DMS79 (cell line): ENCODE measurements around the gene OVCA2.

Experiments used
- DNase-seq: peaks from one replicate; lab custom pipeline; 2025; lab: John Stamatoyannopoulos, UW

Gene OVCA2

DNA sequence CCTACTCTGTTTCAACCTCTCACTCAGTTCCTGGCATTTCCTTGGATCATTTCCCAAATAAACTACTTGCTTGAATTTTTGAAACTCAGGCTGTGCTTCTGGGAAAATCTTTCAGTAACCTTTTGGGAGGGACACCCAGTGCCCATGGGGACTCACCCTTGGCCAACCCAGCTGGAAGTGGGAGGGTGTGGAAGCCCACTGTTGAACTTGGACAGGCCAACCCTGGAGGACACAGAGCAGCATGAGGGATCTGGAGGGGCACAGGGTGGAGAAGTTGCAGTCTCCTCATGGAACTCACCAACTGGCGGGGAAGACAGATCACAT, 27.9 kb upstream of the OVCA2 start:
- no peak for DNase-seq

DNA sequence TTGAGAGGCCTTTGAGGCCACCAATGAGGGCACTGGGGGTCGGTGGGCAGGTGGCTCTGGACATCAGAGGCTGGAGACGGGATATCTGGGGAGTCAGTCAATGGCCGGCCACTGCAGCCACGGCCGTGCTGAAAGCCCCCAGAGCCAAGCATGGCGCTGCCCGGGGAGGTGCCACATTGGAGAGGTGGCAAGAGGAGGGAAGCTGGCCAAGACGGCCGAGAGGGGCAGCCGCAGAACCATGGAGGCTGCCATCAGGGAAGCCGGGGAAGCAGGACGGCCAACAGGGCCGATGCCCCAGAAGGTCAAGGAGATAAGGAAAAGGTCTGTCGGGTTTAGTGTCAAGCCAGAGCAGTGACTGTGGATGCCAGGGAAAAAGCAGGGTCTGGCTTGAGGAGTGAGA, 26.5 kb upstream of the OVCA2 start:
- DNase-seq, result no peak

DNA sequence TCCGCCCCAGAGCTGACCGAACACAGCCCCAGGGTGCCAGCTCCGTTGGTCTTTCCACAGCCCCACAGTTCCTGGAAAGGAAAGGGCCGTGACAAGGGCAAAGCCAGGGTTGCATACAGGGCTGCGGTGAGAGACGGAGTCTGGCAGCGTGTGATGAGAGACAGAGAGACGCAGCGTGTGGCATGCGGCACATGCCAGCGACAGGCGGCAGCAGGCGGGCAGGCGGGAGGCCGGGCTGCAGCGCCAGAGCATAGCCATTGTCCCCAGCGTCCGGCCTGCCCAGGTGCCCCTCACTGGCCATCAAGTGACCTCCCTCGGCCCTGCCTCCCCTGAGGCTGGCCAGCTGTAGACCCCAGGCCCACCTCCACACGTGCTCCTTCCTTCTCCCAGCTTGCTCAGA, 25.3 kb upstream of the OVCA2 start:
- DNase-seq, result no peak

DNA sequence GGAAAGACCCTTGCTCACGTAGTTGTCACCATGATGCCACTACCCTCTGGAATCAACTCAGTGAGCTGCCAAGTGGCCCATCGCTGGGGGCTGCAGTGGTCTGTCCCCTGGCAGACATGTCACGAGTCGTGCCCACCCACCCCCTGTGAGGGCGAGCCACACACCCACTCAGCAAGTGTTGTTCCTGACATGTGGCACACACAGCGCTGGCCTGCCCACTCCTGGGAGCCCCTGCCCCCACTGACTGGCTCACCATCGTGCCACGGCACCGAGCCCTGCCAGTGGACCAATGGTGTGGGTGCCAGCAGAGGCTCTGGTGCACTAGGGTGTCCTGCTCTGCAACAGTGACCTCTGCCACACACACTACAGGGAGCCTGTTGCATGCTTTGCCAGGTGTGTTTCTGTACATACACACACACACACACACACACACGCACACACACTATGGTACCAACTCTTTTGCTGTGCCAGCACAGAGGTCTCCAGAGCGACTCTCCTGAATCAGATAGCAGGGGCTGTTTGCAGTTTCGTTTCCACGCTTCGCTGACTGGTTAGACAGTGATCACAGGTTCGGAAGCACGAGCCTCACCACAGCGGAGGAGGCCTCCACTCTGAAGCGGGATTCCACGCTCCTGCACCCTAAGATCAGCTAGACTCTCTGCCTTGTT, 24.4 kb upstream of the OVCA2 start:
- DNase-seq, result peak; percentile 51

DNA sequence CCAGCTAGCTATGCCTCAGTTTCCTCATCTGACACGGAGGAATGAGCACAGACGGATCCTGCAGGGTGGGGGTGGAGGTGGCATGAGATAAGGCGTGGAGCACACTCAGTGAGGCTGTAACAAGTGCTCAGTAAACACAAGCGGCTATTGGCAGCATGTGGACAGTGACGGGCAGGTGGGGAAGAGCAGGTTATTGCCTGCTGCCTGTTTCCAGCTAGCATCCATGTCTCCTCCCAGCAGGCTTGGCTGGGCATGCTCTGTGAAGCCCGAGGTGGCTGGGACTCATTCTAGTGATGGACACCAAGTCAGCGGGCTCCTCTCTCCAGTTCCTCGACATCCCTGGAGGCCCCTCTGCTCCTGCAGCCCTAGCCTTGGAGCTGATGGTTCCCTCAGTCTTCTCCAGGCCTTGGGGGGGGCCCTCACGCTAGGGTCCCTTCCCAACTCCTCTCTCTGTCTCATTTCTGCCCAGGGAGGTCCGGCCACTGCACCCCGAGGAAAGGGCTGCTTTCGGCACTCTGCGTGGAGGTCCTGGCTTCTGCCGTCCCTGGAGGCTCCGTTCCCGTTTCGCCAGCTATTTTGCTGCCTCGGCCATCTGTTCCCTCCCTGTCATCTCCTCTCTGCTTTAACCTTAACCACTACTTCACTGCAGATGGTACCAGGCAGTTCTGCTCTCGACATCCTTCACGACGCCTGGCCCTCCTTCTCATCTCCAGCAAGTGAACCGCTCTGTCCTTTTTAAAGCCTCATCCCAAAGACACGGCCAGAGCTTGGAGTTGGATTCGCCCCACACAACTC, 22.9 kb upstream of the OVCA2 start:
- DNase-seq, result no peak

DNA sequence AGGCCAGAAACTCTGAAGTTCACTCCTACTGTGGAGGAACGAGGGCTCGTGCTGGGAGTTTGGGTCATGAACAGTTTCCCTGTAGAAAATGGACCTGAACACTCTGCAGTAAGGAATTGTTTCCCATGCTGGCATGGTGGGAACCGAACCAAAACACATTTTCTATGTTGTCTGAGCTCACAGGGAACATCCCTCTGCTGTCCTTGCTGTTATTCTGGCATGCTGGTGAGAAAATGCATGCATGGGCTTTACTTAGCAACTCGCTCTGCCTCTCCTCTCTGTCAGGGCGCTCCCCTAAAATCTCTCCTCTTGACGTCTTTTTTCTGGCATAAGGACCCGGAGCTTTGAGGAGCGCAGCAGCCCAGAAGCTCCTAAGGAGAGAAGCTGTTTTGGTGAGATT, 22.1 kb upstream of the OVCA2 start:
- no peak for DNase-seq

DNA sequence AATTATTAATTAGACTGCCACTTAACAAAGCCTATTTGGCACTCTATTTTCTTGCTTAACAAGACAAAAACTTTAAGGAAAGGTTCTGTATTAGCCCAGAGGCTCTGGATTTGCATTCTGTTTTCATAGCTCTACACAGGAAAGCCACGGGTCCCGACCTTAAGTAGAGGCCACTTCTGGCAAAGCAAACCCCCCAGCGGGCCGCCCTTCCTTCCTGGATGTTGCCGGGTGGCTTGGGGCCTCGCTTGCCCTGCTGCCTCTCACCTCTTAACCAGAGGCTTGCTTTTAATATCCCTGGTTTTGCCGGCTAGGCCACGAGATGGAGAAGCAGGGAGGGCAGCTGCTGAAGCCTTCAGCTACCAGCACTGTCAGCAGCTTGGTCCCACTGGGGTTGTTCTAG, 21.1 kb upstream of the OVCA2 start:
- DNase-seq, result no peak

DNA sequence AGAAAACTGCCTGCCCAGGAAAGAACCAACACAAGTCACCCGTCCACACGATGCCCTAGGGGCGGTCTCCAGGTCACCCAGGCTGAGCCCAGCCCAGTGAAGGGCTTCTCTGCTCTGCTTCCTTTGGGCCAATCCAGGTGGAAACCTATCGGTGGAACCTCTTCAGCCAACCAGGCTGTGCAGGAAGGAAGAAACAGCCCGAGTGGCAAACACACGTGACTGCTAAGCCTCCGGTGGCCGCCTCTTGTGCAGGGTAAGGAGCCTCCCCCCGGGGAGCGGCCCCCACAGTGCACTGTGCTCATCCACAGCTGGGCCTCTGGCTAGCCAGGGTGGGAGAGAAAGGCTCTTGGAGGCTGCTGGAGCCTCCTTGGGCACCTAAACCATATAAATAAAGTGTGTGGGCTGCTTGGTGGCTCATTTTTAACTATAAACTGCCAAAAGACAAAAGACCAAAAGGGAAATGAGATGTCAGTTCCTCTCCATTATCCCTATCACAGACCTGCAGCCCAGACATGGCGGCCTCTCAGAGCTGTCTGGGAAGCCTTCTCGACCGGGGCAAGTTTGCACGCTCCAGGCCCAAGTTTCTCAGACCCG, 19.1 kb upstream of the OVCA2 start:
- no peak for DNase-seq

DNA sequence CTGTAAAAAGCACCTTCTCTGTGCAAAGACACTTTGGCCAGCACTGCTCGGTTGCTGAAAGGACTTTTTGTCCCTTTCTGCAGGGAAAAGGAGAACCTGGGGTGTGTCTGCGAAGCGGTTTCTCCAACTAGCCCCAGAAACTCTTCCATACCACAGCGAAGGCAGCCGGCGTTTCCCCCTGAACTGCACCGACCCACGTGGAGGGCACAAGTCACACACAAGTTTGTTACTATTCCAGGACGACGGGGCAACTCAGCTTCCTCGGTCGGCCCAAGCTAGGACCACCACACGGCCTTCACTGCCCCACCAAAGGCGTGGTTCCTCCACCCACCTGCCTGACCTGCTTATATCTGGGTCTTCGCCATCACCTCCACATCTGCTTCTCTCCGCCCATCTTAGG, 18.6 kb upstream of the OVCA2 start:
- no peak for DNase-seq

DNA sequence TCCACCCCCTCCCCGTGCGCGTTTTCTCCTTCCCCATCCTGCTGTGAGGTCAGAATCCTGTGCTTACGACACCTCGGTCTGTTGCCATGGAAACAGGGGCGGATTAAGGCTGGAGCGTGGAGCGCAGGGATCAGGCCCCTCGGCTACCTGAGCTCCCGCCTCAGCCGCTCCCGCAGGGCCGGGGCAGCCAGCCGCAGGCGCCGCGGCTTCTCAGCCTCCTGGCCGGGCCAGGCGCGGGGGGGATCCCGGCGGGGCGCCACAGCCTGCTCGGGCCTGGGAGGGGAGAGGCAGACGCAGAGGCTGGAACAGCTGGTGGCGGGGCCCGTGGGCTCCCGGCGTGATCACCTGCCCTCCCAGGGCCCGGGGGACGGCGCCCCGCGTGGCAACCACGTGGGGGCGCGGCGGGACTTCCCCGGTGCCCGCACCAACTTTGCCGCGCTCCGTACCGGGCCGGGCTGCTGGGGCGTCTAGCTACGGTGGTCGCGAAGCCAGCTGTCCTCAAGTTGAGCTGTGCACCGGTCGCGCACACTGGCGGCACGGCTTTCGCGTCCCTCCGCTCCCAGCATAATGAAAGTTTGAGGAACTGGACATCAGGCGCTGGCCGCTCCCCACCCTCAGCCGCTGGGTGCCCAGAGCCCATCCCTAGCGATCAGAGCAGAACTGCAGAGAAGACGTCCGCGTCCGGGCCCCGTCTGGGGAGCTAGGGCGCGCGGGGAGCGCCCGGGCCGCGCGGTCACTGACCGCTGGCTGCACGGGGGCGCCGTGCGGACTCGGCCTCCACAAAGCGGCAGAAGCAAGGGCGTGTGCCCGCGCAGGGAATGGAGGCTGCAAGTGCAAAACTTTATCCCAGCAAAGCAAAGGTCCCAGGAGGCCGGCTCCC, 17.9 kb upstream of the OVCA2 start:
- DNase-seq, result peak; percentile 43

DNA sequence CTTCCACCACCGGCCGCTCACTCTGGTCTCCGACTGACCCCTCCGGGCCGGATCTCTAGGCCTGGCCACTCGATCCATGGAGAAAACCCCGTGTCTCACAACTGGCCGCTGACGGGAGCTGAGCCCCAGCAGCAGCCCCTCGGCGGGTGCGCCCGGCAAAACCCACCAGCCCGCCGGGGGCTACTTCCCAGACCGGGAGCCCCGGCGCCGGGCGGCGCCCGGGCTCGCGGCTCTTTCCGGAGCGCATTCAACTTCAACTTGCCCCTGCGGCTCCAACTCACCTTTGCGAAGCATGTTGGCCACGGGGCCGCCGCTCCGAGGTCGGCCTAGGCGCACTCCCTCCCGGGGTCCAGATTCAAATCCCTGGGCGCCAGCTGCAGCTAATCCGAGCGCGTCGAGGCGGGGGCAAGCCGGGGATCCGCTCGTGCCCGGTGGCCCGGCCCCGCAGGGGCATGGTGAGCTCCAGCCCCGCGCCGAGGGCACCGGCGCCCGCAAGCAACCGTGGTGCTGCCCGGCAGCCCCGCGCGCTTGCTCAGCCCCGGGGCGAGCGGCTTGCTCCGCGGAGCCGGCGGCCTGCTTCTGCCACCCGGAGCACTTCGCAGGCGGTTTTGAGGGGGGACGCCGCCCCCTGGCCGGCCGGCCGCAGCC, 17.1 kb upstream of the OVCA2 start:
- no peak for DNase-seq

DNA sequence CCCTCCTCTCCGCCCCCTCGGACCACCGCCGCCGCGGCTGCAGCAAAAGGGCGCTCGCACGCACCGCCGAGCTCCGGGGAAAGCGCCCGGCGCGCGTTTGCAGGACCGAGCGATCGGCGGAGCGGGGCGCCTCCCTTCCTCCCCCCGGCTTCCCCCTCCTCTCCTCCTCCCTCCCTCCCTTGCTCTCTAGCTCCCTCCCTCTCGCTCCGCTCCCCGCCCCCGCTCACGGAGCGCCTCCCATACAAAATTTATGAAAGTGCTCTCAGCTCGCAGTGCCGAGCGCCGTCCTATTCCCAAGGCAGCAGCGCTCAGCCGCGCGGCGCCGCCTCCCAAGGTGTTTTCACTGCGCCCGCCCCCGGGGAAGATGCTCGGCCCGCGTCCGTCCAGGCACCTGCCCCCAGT, 16.6 kb upstream of the OVCA2 start, which contains the start of gene RTN4RL1:
TSS of gene RTN4RL1 (minus strand) at position 115 of the 402 bp plus-strand sequence. CDS start 469 bp downstream, outside the sequence.
- DNase-seq, result peak; percentile 50

DNA sequence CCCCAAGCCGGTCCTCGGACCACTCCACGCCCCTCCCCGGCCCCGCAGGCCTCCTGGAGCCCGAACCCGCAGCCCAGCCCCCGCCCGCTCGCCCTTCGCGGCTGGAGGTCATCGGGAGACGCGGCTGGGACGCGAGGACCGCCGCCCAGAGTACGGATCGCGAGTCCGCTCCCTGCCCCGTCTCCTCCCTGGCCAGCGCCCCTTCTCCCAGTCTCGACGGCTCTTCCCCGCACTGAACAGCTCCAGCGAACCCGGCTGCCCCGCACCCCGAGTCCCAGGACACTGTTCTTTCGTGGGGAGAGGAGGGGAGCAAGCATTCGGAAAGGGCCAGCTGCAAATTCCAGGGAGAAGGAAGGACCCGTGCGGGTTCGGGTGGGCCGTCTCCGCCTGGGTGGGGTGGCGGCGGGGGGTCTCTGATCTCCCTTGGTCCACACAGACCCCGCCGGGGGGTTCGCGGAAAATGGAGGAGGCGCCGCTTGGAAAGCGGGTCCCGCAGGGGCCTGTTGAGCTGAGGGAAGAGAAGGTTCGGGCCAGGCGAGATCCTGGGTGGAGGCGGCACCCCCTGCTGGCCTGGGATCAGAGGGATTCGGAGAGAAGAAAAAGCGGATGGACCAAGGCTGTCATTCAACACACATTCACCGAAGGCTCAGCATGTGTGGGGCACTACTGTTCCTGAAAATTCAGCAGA, 16.1 kb upstream of the OVCA2 start:
- DNase-seq, result peak; percentile 25

DNA sequence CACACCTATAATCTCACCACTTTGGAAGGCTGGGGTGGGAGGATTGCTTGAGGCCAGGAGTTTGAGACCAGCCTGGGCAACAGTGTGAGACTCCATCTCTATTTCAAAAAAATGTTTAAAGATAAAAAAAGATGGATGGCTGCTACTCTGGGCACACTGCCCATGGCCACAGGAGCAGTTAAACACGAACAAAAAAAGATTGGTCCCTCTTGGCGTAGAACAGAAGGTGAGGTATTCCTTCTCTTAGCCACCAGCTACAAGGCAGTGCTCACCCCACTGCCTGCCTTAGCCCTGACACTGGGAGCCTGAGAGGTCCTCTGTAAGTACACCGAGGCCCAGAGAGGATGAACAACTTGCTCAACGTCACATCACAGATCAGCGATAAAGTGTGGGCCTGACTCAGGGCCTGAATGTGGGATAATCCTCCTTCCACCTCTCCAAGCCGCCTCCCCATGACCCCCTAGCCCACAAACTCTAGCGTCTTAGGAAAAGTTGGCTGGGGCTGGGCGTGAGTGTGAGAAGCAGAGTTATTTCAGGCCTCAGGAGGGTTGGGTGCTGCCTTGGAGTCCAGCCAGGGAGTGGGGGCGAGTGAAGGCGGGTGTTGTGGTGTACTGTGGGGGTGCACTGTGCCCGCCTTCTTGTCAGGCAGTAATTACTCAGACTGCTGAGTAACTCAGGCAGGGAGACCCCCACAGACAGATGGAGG, 14.1 kb upstream of the OVCA2 start:
- DNase-seq, result no peak

DNA sequence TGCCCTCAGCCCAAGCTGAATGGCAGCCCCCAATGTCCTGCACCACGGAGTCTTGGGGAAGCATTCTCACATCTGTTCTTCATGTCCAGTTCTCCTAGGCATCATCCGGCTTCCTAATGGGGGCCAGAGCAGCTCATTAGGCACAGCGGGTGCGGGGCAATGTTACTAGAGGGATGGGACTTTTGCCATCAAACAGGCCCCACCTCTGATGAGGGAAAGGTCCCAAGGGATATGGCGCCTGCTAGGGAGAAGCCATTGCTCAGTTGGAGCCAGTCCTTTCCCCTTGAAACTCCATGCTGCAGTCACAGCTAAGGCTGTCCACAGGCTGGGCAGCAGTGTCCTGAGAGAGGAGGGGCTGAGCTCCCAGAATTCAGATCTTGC, 13.6 kb upstream of the OVCA2 start:
- DNase-seq, result no peak

DNA sequence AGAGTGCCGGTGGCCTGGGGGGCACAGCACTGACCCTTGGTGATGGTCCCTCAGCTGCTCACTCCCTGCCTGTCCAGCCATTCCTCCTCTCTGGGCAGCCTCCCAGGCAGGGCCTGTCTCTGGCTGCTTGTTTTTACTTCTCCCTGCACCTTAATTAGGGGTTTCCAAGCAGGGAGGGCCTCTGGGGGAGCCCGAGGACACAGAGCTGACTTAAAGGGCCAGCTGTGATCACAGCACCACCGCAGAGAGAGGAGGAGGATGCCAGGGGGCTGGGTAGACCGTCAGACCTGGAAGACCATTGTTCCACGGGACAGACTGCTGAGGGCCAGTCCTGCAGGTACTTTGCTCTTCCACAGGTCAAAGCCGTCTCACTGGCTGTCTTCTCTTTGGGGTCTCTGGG, 13.1 kb upstream of the OVCA2 start:
- DNase-seq, result no peak

DNA sequence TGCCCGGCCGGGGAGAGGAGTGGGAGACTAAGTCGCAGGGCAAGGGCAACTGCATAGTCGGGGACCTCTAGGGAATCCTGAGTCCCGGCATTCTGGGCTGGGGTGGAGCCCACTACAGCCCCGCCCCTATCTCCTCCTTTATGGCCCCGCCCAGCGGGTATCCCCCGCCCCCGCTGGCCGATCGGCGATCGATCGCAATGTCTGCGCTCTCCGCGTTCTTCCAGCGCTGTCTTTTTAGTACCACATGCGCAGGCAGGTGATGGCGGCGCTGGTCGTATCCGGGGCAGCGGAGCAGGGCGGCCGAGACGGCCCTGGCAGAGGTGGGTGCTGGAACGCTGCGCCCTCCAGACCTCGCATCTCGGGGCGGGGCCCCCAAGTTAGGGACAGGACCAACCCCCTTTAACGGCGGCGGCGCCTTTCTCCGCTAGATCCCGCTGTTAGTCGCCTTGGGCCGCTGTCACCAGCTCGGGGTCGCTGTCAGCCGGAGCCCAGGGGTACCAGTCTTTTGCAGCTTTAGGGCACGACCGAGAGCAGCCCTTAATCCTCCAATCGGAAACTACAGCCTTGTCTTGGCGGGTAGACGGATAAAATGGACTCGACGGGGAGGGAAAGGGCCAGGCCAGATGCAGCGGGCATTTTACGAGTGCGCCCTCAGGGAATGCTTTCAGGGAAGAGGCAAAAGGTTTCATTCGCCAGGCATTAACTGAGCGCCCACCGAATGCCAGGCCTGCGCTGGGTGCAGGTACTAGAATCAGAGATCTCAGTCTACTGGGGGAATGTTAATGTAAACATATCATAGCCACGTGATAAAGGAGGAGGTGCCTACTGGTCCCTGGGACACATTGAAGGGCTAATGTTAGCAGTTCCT, 11.7 kb upstream of the OVCA2 start, which contains the start of gene DPH1:
TSS of gene DPH1 (plus strand) at position 243 of the 868 bp plus-strand sequence. CDS start at position 260, 17 bp downstream.
- DNase-seq, result peak; percentile 55

DNA sequence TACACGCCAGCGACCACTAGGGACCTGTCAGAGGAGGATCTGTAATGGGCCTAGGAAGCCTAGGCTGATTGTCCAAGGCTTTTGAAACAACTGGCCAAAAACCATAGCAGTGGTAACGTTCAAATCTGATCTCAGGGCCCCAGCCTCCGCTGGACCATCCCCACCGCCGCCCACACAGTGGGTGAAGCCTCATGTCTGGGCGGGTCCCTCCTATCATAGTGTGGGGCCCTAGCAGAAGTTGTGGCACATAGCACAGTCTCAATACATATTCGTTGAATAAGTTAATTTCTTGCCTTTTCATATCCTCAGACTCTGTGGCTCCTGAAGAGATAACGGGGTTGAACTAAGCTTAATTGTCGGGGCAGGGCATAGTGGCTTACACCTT, 11.1 kb upstream of the OVCA2 start:
- no peak for DNase-seq

DNA sequence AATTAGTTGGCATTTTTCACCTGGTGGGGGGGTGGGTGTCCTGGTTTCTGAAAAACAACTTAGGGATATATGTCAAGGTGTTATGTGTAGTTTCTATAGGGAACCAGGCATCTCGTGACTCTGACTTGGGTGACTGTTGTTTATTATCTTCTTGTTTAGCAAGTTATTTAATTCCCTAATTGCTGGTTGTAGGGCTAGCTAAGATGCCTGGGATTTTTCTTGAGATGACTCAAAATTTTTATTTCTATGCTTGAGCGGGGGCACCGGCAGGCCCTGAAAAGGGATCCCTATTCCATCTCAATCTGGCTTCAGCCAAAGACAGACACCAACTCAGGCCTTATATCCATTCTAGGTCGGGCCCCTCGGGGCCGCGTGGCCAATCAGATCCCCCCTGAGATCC, 8.7 kb upstream of the OVCA2 start:
- no peak for DNase-seq

DNA sequence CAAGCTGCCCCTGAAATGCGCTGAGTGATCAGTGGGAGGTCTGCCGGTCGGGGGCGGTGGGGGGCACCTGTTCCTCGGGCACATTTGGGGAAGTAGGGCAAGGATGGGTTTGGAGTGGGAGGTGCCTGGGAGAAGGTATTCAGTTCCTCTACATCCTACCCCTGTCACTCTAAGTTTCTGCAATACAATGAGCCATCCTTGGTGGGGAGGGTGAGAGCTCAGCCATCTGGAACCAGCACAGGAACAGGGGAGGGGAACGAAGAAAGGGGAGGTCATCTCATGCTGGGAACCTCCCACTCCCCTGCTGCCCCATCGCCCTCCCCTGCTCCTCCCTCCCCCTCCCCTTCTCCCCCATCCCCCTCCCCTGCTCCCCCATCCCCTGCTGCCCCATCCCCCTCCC, 7.7 kb upstream of the OVCA2 start:
- DNase-seq, result no peak
